ENCODE measurements around the gene CD86.
A peak's percentile ranks its signal among the peaks of the same experiment; 100 is the strongest.

Gene CD86

GRCh38 chr3:122055215-122055614 lies at the start of gene CD86:
Gene CD86 (plus strand): TSS chr3:122055362. CDS start chr3:122055490, 128 bp downstream.
- H3K4me3 Mint-ChIP-seq = no peak within 1 kb of the TSS
- peaks cover 3% of the 10 kb centered on the region for H3K27me3 Mint-ChIP-seq (ENCODE audit: low read depth, poor library complexity)
- no peaks in the 10 kb centered on the region for H3K9me3 Mint-ChIP-seq
- DNase-seq = no peak
- H3K4me1 Mint-ChIP-seq = no peaks in the 10 kb centered on the region
- H3K27ac Mint-ChIP-seq = no peak within 1 kb of the TSS
- no peak for TF ChIP-seq CTCF (IDR thresholded peaks at IDR 0.05)
- H3K36me3 Mint-ChIP-seq (ENCODE audit: low read depth) = no peaks in the 10 kb centered on the region

DNA sequence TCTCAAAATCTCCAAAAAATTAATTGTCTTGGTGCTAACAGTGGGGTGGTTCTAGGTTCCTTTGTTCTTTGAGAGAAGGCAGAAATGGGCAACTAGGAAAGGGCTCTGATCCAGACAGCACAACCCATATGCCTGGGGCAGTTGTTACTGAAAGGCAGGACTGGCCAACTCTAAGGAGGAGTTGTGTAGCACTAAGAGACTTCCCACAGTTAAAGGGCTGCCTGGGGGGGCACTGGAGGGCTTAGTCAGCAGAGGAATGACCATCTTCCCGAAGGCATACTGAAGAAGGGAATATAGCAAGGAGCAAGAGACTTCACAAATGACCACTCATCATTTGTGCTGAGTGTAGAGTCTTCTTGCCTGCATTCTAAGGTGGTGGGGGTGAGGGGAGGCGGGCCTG lies 48.9 kb upstream of the CD86 start:
- H3K4me1 Mint-ChIP-seq = peaks cover 27% of the 10 kb centered on the region
- peak overlapping the region; percentile 52 for H3K27ac Mint-ChIP-seq
- no peaks in the 10 kb centered on the region for H3K9me3 Mint-ChIP-seq
- peaks cover 5% of the 10 kb centered on the region for H3K27me3 Mint-ChIP-seq (ENCODE audit: low read depth, poor library complexity)
- H3K36me3 Mint-ChIP-seq (ENCODE audit: low read depth) = no peaks in the 10 kb centered on the region
- H3K4me3 Mint-ChIP-seq = no peak overlapping the region
- no peak for DNase-seq
- no peak for TF ChIP-seq CTCF (IDR thresholded peaks at IDR 0.05)

GRCh38 chr3:122008166-122008565 lies 47.0 kb upstream of the CD86 start:
- Mint-ChIP-seq H3K4me1 (peaks cover 19% of the 10 kb centered on the region), H3K36me3 (ENCODE audit: low read depth) (no peaks in the 10 kb centered on the region), H3K27ac (no peak overlapping the region), H3K27me3 (ENCODE audit: low read depth, poor library complexity) (peaks cover 10% of the 10 kb centered on the region), H3K4me3 (no peak overlapping the region), H3K9me3 (no peaks in the 10 kb centered on the region)
- DNase-seq = no peak
- no peak for TF ChIP-seq CTCF (IDR thresholded peaks at IDR 0.05)

DNA sequence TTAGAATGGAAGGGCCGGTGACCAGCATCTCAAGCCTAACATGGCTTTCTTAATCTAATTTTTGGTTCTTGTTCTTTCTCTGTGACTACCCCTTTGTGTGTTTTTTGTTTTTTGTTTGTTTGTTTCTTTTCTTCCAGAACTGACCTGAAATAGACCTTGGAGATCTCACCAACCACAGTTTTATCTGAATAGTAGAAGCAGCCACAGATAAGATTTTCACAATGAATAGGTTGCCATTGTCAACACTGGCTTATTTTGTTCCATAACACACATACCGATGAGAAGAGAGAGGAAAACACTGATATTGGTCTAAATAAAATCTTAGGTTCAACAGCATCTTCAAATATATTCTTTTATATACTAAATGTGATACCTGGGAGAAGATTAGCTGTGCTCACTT lies 44.7 kb upstream of the CD86 start:
- H3K4me1 Mint-ChIP-seq = peaks cover 1% of the 10 kb centered on the region
- peaks cover 7% of the 10 kb centered on the region for H3K27me3 Mint-ChIP-seq (ENCODE audit: low read depth, poor library complexity)
- no peak for DNase-seq
- H3K36me3 Mint-ChIP-seq (ENCODE audit: low read depth) = no peaks in the 10 kb centered on the region
- TF ChIP-seq CTCF (IDR thresholded peaks at IDR 0.05) = no peak
- no peaks in the 10 kb centered on the region for H3K9me3 Mint-ChIP-seq
- H3K27ac Mint-ChIP-seq = no peak overlapping the region
- H3K4me3 Mint-ChIP-seq = no peak overlapping the region

- no peaks in the 10 kb centered on the region for H3K9me3 Mint-ChIP-seq
- no peaks in the 10 kb centered on the region for H3K4me1 Mint-ChIP-seq
- H3K4me3 Mint-ChIP-seq = no peak overlapping the region
- no peak overlapping the region for H3K27ac Mint-ChIP-seq
- TF ChIP-seq CTCF (IDR thresholded peaks at IDR 0.05) = no peak
- H3K36me3 Mint-ChIP-seq (ENCODE audit: low read depth) = no peaks in the 10 kb centered on the region
- H3K27me3 Mint-ChIP-seq (ENCODE audit: low read depth, poor library complexity) = peaks cover 5% of the 10 kb centered on the region
- no peak for DNase-seq
These were observed 43.8 kb upstream of the CD86 start for GRCh38 chr3:122011396-122011795.

GRCh38 chr3:122012821-122013220 lies 42.3 kb upstream of the CD86 start:
- no peak overlapping the region for H3K4me3 Mint-ChIP-seq
- no peaks in the 10 kb centered on the region for H3K36me3 Mint-ChIP-seq (ENCODE audit: low read depth)
- peaks cover 11% of the 10 kb centered on the region for H3K27me3 Mint-ChIP-seq (ENCODE audit: low read depth, poor library complexity)
- no peak for DNase-seq
- TF ChIP-seq CTCF (IDR thresholded peaks at IDR 0.05) = no peak
- no peak overlapping the region for H3K27ac Mint-ChIP-seq
- H3K4me1 Mint-ChIP-seq = no peaks in the 10 kb centered on the region
- no peaks in the 10 kb centered on the region for H3K9me3 Mint-ChIP-seq

Measured in nephron progenitor cell (in vitro differentiated cells).